ENCODE measurements around the gene MKS1.

The MKS1 gene

DNA sequence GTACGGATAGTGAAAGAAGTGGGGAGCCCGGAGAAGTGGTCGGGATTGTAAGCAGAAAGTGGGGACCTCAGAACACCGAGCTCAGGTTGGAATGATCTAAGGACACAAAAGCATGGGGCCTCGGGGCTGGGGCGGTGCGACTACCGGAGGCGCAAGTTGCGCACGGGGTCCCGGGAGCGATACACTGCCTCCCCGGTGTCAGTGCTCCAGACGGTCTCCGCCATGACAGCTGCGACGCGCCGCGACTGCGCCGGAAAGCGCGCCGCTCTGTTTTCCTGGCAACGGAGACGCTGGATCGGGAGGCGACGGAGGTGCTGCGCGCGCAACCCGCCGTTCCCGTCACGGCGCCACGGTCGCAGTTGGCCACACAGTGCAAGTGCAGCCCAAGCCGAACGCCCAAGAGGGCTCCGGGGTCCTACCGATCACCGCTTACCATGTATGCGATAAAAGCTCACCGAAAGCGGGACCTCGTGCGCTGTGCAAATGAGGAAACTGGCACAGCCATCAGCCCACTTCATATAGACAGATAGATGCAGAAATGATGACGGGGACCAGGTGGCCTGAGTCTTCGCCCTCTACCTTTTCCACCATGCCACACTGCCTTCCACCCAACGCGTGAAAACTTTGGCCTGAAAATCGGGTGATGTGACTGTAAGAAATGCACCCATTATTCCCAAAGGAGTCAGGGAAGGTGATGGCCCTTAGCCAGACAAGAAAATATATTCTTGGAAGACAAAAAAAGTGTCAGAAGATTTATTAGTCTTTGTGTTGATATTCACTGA, at the start of gene MKS1:
Gene MKS1 (minus strand): TSS at position 249 of the 782 bp plus-strand sequence. CDS start 25 bp downstream, at position 224.
- TF ChIP-seq CEBPB (IDR thresholded peaks at IDR 0.05) (no peak), TAF1 (IDR thresholded peaks at IDR 0.05; ENCODE audit: low read depth) (peak; percentile 93), TCF12 (IDR thresholded peaks at IDR 0.05; ENCODE audit: low read depth) (no peak), FOXM1 (IDR thresholded peaks at IDR 0.05; ENCODE audit: borderline replicate concordance, low read depth) (no peak), TEAD4 (IDR thresholded peaks at IDR 0.05) (no peak), EP300 (IDR thresholded peaks at IDR 0.05; ENCODE audit: borderline replicate concordance) (no peak), NFIC (IDR thresholded peaks at IDR 0.05) (no peak), RAD21 (IDR thresholded peaks at IDR 0.05; ENCODE audit: low read depth) (no peak), YY1 (IDR thresholded peaks at IDR 0.05; ENCODE audit: low read depth) (peak; percentile 95), CREB1 (IDR thresholded peaks at IDR 0.05; ENCODE audit: low read depth) (peak; percentile 73), ZBTB7A (IDR thresholded peaks at IDR 0.05; ENCODE audit: low read depth) (no peak), EGR1 (IDR thresholded peaks at IDR 0.05) (no peak; the same call in 1 of the 2 replicates)
- TF ChIP-seq, protein P1, sequence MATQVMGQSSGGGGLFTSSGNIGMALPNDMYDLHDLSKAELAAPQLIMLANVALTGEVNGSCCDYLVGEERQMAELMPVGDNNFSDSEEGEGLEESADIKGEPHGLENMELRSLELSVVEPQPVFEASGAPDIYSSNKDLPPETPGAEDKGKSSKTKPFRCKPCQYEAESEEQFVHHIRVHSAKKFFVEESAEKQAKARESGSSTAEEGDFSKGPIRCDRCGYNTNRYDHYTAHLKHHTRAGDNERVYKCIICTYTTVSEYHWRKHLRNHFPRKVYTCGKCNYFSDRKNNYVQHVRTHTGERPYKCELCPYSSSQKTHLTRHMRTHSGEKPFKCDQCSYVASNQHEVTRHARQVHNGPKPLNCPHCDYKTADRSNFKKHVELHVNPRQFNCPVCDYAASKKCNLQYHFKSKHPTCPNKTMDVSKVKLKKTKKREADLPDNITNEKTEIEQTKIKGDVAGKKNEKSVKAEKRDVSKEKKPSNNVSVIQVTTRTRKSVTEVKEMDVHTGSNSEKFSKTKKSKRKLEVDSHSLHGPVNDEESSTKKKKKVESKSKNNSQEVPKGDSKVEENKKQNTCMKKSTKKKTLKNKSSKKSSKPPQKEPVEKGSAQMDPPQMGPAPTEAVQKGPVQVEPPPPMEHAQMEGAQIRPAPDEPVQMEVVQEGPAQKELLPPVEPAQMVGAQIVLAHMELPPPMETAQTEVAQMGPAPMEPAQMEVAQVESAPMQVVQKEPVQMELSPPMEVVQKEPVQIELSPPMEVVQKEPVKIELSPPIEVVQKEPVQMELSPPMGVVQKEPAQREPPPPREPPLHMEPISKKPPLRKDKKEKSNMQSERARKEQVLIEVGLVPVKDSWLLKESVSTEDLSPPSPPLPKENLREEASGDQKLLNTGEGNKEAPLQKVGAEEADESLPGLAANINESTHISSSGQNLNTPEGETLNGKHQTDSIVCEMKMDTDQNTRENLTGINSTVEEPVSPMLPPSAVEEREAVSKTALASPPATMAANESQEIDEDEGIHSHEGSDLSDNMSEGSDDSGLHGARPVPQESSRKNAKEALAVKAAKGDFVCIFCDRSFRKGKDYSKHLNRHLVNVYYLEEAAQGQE (IDR thresholded peaks at IDR 0.05; ENCODE audit: low read depth): no peak
- TF ChIP-seq, protein P2, sequence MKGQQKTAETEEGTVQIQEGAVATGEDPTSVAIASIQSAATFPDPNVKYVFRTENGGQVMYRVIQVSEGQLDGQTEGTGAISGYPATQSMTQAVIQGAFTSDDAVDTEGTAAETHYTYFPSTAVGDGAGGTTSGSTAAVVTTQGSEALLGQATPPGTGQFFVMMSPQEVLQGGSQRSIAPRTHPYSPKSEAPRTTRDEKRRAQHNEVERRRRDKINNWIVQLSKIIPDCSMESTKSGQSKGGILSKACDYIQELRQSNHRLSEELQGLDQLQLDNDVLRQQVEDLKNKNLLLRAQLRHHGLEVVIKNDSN (IDR thresholded peaks at IDR 0.05): no peak
- TF ChIP-seq, protein P3, sequence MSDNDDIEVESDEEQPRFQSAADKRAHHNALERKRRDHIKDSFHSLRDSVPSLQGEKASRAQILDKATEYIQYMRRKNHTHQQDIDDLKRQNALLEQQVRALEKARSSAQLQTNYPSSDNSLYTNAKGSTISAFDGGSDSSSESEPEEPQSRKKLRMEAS (IDR thresholded peaks at IDR 0.05): peak; percentile 74

DNA sequence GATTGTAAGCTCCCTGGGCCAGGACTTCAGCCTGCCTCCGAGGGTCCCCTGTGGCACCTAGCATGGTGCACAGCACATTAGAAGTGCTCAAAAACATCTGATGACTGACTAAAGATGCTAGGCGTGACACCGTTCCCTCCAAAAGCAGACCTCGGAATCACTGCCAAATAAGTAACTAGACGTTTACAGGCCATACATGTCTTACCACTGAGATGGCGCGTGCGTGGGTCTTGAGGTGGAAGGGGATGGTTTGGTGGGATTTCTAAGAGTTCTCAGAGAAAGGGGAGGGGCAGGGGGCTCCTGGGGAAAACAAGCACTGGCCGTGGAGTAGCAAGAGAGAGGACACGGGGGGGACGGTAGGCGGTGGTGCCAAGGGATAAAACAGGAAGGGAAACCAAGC, 49.3 kb upstream of the MKS1 start:
- TF ChIP-seq CEBPB (IDR thresholded peaks at IDR 0.05) (no peak), FOXM1 (IDR thresholded peaks at IDR 0.05; ENCODE audit: borderline replicate concordance, low read depth) (no peak), TCF12 (IDR thresholded peaks at IDR 0.05; ENCODE audit: low read depth) (no peak), CREB1 (IDR thresholded peaks at IDR 0.05; ENCODE audit: low read depth) (no peak), EGR1 (IDR thresholded peaks at IDR 0.05) (no peak), EP300 (IDR thresholded peaks at IDR 0.05; ENCODE audit: borderline replicate concordance) (no peak), ZBTB7A (IDR thresholded peaks at IDR 0.05; ENCODE audit: low read depth) (no peak), YY1 (IDR thresholded peaks at IDR 0.05; ENCODE audit: low read depth) (no peak), RAD21 (IDR thresholded peaks at IDR 0.05; ENCODE audit: low read depth) (no peak), TEAD4 (IDR thresholded peaks at IDR 0.05) (no peak), NFIC (IDR thresholded peaks at IDR 0.05) (no peak), TAF1 (IDR thresholded peaks at IDR 0.05; ENCODE audit: low read depth) (no peak)
- TF ChIP-seq, protein P1 (IDR thresholded peaks at IDR 0.05; ENCODE audit: low read depth): no peak
- TF ChIP-seq, protein P2 (IDR thresholded peaks at IDR 0.05): no peak

DNA sequence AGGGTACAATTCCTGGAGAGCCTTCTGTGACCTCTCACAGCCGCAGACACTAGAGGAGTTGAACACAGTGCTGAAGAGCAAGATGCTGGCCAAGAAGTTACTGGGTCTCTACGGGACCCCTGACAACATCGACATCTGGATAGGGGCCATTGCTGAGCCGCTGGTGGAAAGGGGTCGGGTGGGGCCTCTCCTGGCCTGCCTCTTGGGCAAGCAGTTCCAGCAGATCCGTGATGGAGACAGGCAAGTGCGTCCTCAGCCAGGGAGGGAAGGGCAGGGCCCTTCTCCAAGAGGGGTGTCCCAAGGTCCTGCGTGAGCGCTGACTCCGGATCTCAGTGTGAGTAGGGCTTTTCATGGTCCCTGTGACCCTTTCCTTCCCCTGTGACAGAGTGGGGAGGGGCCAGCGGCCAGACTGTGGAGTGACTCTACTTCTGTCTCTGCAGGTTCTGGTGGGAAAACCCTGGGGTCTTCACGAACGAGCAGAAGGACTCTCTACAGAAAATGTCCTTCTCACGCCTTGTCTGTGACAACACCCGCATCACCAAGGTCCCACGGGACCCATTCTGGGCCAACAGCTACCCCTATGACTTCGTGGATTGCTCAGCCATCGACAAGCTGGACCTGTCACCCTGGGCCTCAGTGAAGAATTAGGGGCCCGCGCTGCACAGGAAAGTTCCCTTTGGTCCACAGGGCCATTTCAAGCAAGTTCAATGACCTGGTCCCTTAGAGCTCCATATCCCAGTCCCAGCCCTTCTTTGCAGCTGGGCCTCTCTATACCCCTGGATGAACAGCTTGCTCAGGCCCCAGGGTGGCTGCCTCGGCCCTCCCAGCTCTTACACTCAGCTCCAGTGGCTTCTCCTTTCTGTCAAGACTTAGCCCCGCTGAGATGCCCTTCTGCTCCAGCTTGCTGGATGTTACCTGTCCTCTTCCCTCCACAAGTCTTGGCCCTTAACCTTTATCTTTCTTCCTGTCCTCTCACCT, 48.6 kb upstream of the MKS1 start:
- TF ChIP-seq RAD21 (IDR thresholded peaks at IDR 0.05; ENCODE audit: low read depth): no peak
- TF ChIP-seq CEBPB (IDR thresholded peaks at IDR 0.05): no peak
- TF ChIP-seq TEAD4 (IDR thresholded peaks at IDR 0.05): no peak
- TF ChIP-seq TCF12 (IDR thresholded peaks at IDR 0.05; ENCODE audit: low read depth): no peak
- no peak for TF ChIP-seq EGR1 (IDR thresholded peaks at IDR 0.05)
- TF ChIP-seq YY1 (IDR thresholded peaks at IDR 0.05; ENCODE audit: low read depth): no peak
- TF ChIP-seq FOXM1 (IDR thresholded peaks at IDR 0.05; ENCODE audit: borderline replicate concordance, low read depth): no peak
- no peak for TF ChIP-seq TAF1 (IDR thresholded peaks at IDR 0.05; ENCODE audit: low read depth)
- TF ChIP-seq, protein P1 (IDR thresholded peaks at IDR 0.05; ENCODE audit: low read depth): no peak
- TF ChIP-seq ZBTB7A (IDR thresholded peaks at IDR 0.05; ENCODE audit: low read depth): no peak
- TF ChIP-seq, protein P2 (IDR thresholded peaks at IDR 0.05): no peak
- TF ChIP-seq, protein P3 (IDR thresholded peaks at IDR 0.05): no peak
- no peak for TF ChIP-seq NFIC (IDR thresholded peaks at IDR 0.05)
- no peak for TF ChIP-seq EP300 (IDR thresholded peaks at IDR 0.05; ENCODE audit: borderline replicate concordance)
- TF ChIP-seq CREB1 (IDR thresholded peaks at IDR 0.05; ENCODE audit: low read depth): no peak

Data from Ishikawa (cell line).